ENCODE results near the gene BCL11B. TPM values are rescaled to one million over a fixed set of nuclear protein-coding genes. Genes with fewer than 3 reads are reported as not detected.

Gene BCL11B
- total and polyA plus RNA-seq, 11 donors, result 0.04 to 2.1 (median 0.15) TPM; not detected in 3

- H3K4me1 ChIP-seq, result no peaks in the 10 kb centered on the region
- whole genome bisulfite sequencing, 4 donors, result 71 to 79% (median 74%) methylated on average over 18 of the region's 18 CpGs
- no peak overlapping the region for H3K4me3 ChIP-seq
- no peaks in the 10 kb centered on the region for H3K9me3 ChIP-seq
- H3K27me3 ChIP-seq, result peaks cover 0 to 60% (median 20%) of the 10 kb centered on the region in 9 donors
- intact Hi-C loops (cut with DNase I), result no loop called here
- ATAC-seq (no peak), DNase-seq (no peak)
- no peaks in the 10 kb centered on the region for H3K36me3 ChIP-seq
- H3K27ac ChIP-seq, result no peak overlapping the region
- TF ChIP-seq, protein P1, sequence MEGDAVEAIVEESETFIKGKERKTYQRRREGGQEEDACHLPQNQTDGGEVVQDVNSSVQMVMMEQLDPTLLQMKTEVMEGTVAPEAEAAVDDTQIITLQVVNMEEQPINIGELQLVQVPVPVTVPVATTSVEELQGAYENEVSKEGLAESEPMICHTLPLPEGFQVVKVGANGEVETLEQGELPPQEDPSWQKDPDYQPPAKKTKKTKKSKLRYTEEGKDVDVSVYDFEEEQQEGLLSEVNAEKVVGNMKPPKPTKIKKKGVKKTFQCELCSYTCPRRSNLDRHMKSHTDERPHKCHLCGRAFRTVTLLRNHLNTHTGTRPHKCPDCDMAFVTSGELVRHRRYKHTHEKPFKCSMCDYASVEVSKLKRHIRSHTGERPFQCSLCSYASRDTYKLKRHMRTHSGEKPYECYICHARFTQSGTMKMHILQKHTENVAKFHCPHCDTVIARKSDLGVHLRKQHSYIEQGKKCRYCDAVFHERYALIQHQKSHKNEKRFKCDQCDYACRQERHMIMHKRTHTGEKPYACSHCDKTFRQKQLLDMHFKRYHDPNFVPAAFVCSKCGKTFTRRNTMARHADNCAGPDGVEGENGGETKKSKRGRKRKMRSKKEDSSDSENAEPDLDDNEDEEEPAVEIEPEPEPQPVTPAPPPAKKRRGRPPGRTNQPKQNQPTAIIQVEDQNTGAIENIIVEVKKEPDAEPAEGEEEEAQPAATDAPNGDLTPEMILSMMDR (IDR thresholded peaks at IDR 0.05), result no peak
These were observed 149.4 kb downstream of the BCL11B start for GRCh38 chr14:99122521-99123125.

DNA sequence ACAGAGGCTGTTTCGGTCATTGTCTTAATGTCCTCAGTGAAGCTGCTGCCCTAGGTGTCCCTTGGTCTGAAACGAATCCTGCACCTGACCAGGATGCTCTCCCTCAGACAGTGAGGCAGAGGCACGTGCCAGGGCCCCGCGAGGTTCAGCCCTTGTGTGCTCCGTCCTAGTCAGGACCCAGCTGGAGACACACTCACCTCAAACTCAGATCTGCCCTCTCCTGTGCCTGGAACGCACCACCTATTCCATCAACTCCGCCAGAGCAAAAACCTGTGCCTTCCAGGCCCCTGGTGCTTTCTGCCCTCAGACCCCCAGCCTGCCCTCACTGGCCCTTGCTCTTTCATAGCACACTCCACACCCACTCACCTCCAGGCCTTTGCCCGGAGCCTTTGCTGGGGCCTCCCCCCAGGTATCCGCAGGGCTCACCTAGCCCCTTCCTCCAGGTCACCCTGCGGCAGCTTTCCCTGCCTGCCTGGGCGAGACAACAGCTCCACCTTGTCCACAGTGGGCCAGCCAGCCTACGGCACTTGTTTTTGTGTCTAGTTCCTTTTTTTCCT is 150.6 kb downstream of the BCL11B start:
- intact Hi-C loops (cut with DNase I), result no loop called here
- no peaks in the 10 kb centered on the region for H3K9me3 ChIP-seq

DNA sequence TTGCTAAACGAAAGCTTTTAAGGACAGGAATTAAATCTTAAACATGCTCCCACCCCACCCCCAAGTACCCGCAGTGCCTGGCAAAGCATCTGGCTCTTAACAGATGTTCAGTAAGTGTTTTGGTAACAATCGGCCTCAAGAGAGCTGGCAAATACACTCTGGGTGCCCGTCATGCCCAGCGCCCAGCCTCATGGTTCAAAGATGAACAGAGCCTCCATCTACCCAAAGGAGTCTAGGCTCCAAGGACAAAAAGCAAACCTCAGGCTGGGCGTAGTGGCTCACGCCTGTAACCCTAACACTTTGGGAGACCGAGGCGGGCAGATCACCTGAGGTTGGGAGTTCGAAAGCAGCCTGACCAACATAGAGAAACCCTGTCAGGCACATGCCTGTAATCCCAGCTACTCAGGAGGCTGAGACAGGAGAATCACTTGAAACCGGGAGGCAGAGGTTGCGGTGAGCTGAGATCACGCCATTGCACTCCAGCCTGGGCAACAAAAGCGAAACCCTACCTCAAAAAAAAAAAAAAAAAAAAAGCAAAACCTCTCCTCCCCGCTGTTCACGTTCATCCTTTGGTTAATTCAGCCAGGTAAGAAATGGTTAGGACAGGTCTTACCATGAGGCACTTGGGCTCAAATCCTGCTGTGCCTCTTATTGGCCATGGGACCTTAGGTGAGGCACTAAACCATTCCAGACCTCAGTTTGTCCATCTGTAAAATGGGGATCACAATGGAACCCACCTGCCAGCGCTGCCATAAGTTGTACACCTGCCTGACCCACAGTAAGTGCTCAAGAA is 151.3 kb downstream of the BCL11B start:
- TF ChIP-seq, protein P1 (IDR thresholded peaks at IDR 0.05), result no peak
- no peak for TF ChIP-seq POLR2A (IDR thresholded peaks at IDR 0.05)
- H3K4me1 ChIP-seq, result no peaks in the 10 kb centered on the region
- intact Hi-C loops (cut with DNase I), result no loop called here
- 83 to 87% (median 84%) methylated on average over 17 of the region's 17 CpGs for WGBS, 4 donors
- ATAC-seq (no peak), DNase-seq (no peak)
- H3K4me3 ChIP-seq, result no peak overlapping the region
- peaks cover 4 to 75% (median 23%) of the 10 kb centered on the region in 9 donors for H3K27me3 ChIP-seq
- H3K36me3 ChIP-seq, result no peaks in the 10 kb centered on the region
- no peaks in the 10 kb centered on the region for H3K9me3 ChIP-seq
- H3K27ac ChIP-seq, result no peak overlapping the region

More for the DNA sequence above, 150.6 kb downstream of the BCL11B start:
- DNase-seq (no peak), ATAC-seq (no peak)
- no peak for TF ChIP-seq POLR2A (IDR thresholded peaks at IDR 0.05)
- Histone ChIP-seq H3K4me3 (no peak overlapping the region), H3K4me1 (no peaks in the 10 kb centered on the region), H3K27ac (no peak overlapping the region), H3K27me3 (peaks cover 4 to 72% (median 23%) of the 10 kb centered on the region in 9 donors), H3K36me3 (no peaks in the 10 kb centered on the region)
- 83 to 86% (median 85%) methylated on average over 11 to 13 of the region's 13 CpGs for WGBS, 4 donors

DNA sequence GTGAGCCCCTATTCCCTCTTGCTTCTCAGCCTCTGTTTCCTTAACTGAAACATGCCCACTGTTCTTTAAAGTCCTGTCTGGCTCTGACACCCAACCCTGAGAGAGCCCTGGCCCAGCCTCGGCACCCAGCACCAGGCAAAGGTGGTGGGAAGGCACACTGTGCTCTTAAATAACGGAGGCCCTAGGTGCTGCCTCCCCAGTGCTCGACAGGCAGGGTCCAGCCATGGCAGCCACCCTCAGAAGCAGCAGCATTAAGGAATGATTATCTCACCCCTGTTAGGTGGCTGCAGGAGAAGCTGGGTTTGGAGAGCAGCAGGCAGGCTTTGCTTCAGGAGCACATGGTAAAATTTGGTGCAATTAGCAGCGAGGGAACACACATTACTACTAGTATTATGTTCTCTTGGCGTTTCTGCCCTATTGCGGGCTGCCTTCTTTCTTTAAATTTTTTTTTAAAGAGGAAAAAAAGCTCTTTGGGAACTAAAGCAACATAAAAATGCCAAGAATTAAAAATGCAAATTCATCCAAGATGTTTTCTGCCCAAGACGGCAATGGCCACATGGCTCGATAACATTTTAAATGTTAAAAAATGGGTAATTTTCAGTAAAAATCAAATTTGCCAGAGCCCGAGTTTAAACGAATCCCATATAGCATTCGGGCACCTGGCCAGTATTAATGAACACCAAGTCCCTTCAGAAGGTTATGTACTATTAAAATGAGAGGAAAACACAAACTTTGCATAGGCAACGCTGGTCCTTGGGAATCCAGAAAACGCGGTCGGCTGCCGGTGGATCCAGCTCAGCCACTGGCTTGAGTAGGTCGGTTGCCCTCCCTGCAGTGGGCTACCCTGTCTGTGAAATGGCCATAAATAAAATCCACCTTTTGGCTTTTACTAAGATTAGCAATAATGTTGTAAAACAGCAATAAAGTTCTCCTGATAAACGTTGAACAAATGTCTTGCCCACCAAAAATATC is 152.2 kb downstream of the BCL11B start:
- H3K4me1 ChIP-seq, result no peaks in the 10 kb centered on the region
- H3K27ac ChIP-seq, result no peak overlapping the region
- DNase-seq, result no peak
- H3K4me3 ChIP-seq, result no peak overlapping the region
- no peak for ATAC-seq
- peaks cover 0 to under 1% (median 0%) of the 10 kb centered on the region in 12 donors for H3K9me3 ChIP-seq
- intact Hi-C loops (cut with DNase I), result no loop called here
- 73 to 79% (median 75%) methylated on average over 18 of the region's 18 CpGs for WGBS, 4 donors
- TF ChIP-seq POLR2A (IDR thresholded peaks at IDR 0.05), result no peak
- TF ChIP-seq, protein P1 (IDR thresholded peaks at IDR 0.05), result no peak
- H3K36me3 ChIP-seq, result no peaks in the 10 kb centered on the region
- H3K27me3 ChIP-seq, result peaks cover 4 to 71% (median 23%) of the 10 kb centered on the region in 9 donors
